Activated T-helper 9 cell treated with anti-CD3 and anti-CD28 coated beads, Interleukin-2, amount 50 U/mL, for 16 hours (primary cell): ENCODE measurements around the gene LAMA5.

ENCODE experiments used
- DNase-seq: peaks from one replicate; pipeline ENCODE4 v3.0.0-alpha.2; 2020; ENCODE audit warnings: low read depth

Gene LAMA5

GRCh38 chr20:62403331-62403730 is 36.2 kb upstream of the LAMA5 start:
- DNase-seq, result no peak

- DNase-seq, result no peak
These were observed 35.5 kb upstream of the LAMA5 start for GRCh38 chr20:62402456-62403150.

GRCh38 chr20:62401331-62401779 is 34.2 kb upstream of the LAMA5 start:
- no peak for DNase-seq

- no peak for DNase-seq
These were observed 33.4 kb upstream of the LAMA5 start for GRCh38 chr20:62400541-62400940.

- DNase-seq, result no peak
These were observed 32.9 kb upstream of the LAMA5 start for GRCh38 chr20:62400021-62400420.

GRCh38 chr20:62398120-62398821 is 31.2 kb upstream of the LAMA5 start:
- DNase-seq, result no peak

- no peak for DNase-seq
These were observed 29.5 kb upstream of the LAMA5 start for GRCh38 chr20:62396367-62397239.

GRCh38 chr20:62395311-62396242 is 28.5 kb upstream of the LAMA5 start:
- no peak for DNase-seq

- DNase-seq, result no peak
These were observed 27.4 kb upstream of the LAMA5 start for GRCh38 chr20:62394248-62395245.

- DNase-seq, result no peak
These were observed 26.7 kb upstream of the LAMA5 start for GRCh38 chr20:62393830-62394229.

- no peak for DNase-seq
These were observed 26.2 kb upstream of the LAMA5 start for GRCh38 chr20:62393335-62393665.

- DNase-seq, result no peak
These were observed 25.7 kb upstream of the LAMA5 start for GRCh38 chr20:62392621-62393334.

GRCh38 chr20:62392077-62392418 is 24.9 kb upstream of the LAMA5 start:
- no peak for DNase-seq

- DNase-seq, result no peak
These were observed 24.3 kb upstream of the LAMA5 start for GRCh38 chr20:62391165-62392076.

GRCh38 chr20:62390317-62391164 is 23.4 kb upstream of the LAMA5 start:
- no peak for DNase-seq

GRCh38 chr20:62389601-62390087 is 22.5 kb upstream of the LAMA5 start:
- DNase-seq, result no peak

- DNase-seq, result no peak
These were observed 21.9 kb upstream of the LAMA5 start for GRCh38 chr20:62388839-62389600.
